ENCODE measurements around the gene RC3H1.
"Not testable (repeated sequence)": the region's sequence is repeated elsewhere in the genome, so short reads cannot be mapped to it uniquely, and the experiment has no call there.

Gene RC3H1

GRCh38 chr1:174000371-174000770 lies 21.8 kb downstream of the RC3H1 start:
- H3K36me3 ChIP-seq (ENCODE audit: control insufficient read depth, insufficient read depth, low read length), result no peaks in the 10 kb centered on the region
- H3K27me3 ChIP-seq (ENCODE audit: control insufficient read depth, insufficient read depth, low read length), result no peaks in the 10 kb centered on the region
- no peak overlapping the region for H3K4me3 ChIP-seq (ENCODE audit: low read depth, low read length)
- H3K4me1 ChIP-seq (ENCODE audit: control insufficient read depth, insufficient read depth, low read length), result peaks cover 8% of the 10 kb centered on the region; the same call in 1 of the 2 replicates
- no peak overlapping the region for H3K27ac ChIP-seq (ENCODE audit: low read depth, low read length)
- no peak overlapping the region for H3K9ac ChIP-seq (ENCODE audit: low read length)
- no peaks in the 10 kb centered on the region for H3K9me3 ChIP-seq (ENCODE audit: control insufficient read depth, insufficient read depth, low read depth, low read length)

- H3K27ac ChIP-seq (ENCODE audit: low read depth, low read length), result no peak overlapping the region
Observed at GRCh38 chr1:173997791-173998190, 24.4 kb downstream of the RC3H1 start.

GRCh38 chr1:173996995-173997394 lies 25.2 kb downstream of the RC3H1 start:
- Histone ChIP-seq H3K36me3 (ENCODE audit: control insufficient read depth, insufficient read depth, low read length) (peaks cover 11% of the 10 kb centered on the region), H3K27me3 (ENCODE audit: control insufficient read depth, insufficient read depth, low read length) (no peaks in the 10 kb centered on the region), H3K9me3 (ENCODE audit: control insufficient read depth, insufficient read depth, low read depth, low read length) (no peaks in the 10 kb centered on the region), H3K27ac (ENCODE audit: low read depth, low read length) (no peak overlapping the region), H3K4me3 (ENCODE audit: low read depth, low read length) (no peak overlapping the region), H3K9ac (ENCODE audit: low read length) (no peak overlapping the region), H3K4me1 (ENCODE audit: control insufficient read depth, insufficient read depth, low read length) (peaks cover 8% of the 10 kb centered on the region; the same call in 1 of the 2 replicates)

More at GRCh38 chr1:173997791-173998190, 24.4 kb downstream of the RC3H1 start:
- Histone ChIP-seq H3K4me3 (ENCODE audit: low read depth, low read length) (no peak overlapping the region), H3K9me3 (ENCODE audit: control insufficient read depth, insufficient read depth, low read depth, low read length) (no peaks in the 10 kb centered on the region), H3K4me1 (ENCODE audit: control insufficient read depth, insufficient read depth, low read length) (peaks cover 8% of the 10 kb centered on the region; the same call in 1 of the 2 replicates), H3K36me3 (ENCODE audit: control insufficient read depth, insufficient read depth, low read length) (peaks cover 3% of the 10 kb centered on the region), H3K9ac (ENCODE audit: low read length) (no peak overlapping the region), H3K27me3 (ENCODE audit: control insufficient read depth, insufficient read depth, low read length) (no peaks in the 10 kb centered on the region)

DNA sequence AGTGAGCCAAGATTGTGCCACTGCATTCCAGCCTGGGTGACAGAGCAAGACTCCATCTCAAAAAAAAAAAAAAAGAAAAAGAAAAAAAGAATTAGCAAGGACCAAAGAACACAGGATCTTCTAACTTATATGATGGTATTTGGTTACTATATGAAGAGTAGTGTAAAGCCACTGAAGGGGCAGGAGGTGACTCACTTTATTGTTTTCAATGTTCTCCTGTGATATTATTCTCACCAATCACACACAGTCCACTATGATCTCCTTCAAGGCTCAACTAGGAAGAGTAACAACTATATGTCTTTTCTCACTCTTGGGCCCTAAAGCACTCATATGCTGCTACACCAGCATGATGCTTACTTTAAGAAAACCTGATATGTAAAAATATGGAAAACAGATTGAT lies 26.7 kb downstream of the RC3H1 start:
- H3K9ac ChIP-seq (ENCODE audit: low read length), result no peak overlapping the region
- H3K27me3 ChIP-seq (ENCODE audit: control insufficient read depth, insufficient read depth, low read length), result no peaks in the 10 kb centered on the region
- H3K9me3 ChIP-seq (ENCODE audit: control insufficient read depth, insufficient read depth, low read depth, low read length), result no peaks in the 10 kb centered on the region
- H3K36me3 ChIP-seq (ENCODE audit: control insufficient read depth, insufficient read depth, low read length), result peaks cover 25% of the 10 kb centered on the region
- H3K4me3 ChIP-seq (ENCODE audit: low read depth, low read length), result no peak overlapping the region
- no peak overlapping the region for H3K27ac ChIP-seq (ENCODE audit: low read depth, low read length)
- no peaks in the 10 kb centered on the region for H3K4me1 ChIP-seq (ENCODE audit: control insufficient read depth, insufficient read depth, low read length)

- not testable (repeated sequence) for H3K4me3 ChIP-seq (ENCODE audit: low read depth, low read length); H3K27ac ChIP-seq (ENCODE audit: low read depth, low read length); H3K27me3 ChIP-seq (ENCODE audit: control insufficient read depth, insufficient read depth, low read length); H3K4me1 ChIP-seq (ENCODE audit: control insufficient read depth, insufficient read depth, low read length); H3K9me3 ChIP-seq (ENCODE audit: control insufficient read depth, insufficient read depth, low read depth, low read length); H3K9ac ChIP-seq (ENCODE audit: low read length)
- H3K36me3 ChIP-seq (ENCODE audit: control insufficient read depth, insufficient read depth, low read length), result peaks cover 30% of the 10 kb centered on the region
Observed at GRCh38 chr1:173993948-173994347, 28.2 kb downstream of the RC3H1 start.

GRCh38 chr1:173988068-173988467 lies 34.1 kb downstream of the RC3H1 start:
- no peak overlapping the region for H3K9ac ChIP-seq (ENCODE audit: low read length)
- peaks cover 75% of the 10 kb centered on the region for H3K36me3 ChIP-seq (ENCODE audit: control insufficient read depth, insufficient read depth, low read length)
- H3K27me3 ChIP-seq (ENCODE audit: control insufficient read depth, insufficient read depth, low read length), result no peaks in the 10 kb centered on the region
- no peak overlapping the region for H3K27ac ChIP-seq (ENCODE audit: low read depth, low read length)
- no peak overlapping the region for H3K4me3 ChIP-seq (ENCODE audit: low read depth, low read length)
- no peaks in the 10 kb centered on the region for H3K4me1 ChIP-seq (ENCODE audit: control insufficient read depth, insufficient read depth, low read length)
- H3K9me3 ChIP-seq (ENCODE audit: control insufficient read depth, insufficient read depth, low read depth, low read length), result no peaks in the 10 kb centered on the region

GRCh38 chr1:173986951-173987350 lies 35.2 kb downstream of the RC3H1 start:
- Histone ChIP-seq H3K4me3 (ENCODE audit: low read depth, low read length) (no peak overlapping the region), H3K27ac (ENCODE audit: low read depth, low read length) (no peak overlapping the region), H3K27me3 (ENCODE audit: control insufficient read depth, insufficient read depth, low read length) (no peaks in the 10 kb centered on the region), H3K36me3 (ENCODE audit: control insufficient read depth, insufficient read depth, low read length) (peaks cover 72% of the 10 kb centered on the region), H3K9me3 (ENCODE audit: control insufficient read depth, insufficient read depth, low read depth, low read length) (no peaks in the 10 kb centered on the region), H3K9ac (ENCODE audit: low read length) (no peak overlapping the region), H3K4me1 (ENCODE audit: control insufficient read depth, insufficient read depth, low read length) (no peaks in the 10 kb centered on the region)

GRCh38 chr1:173970252-173970651 lies 51.9 kb downstream of the RC3H1 start:
- Histone ChIP-seq H3K4me3 (ENCODE audit: low read depth, low read length) (no peak overlapping the region), H3K36me3 (ENCODE audit: control insufficient read depth, insufficient read depth, low read length) (peaks cover 79% of the 10 kb centered on the region), H3K4me1 (ENCODE audit: control insufficient read depth, insufficient read depth, low read length) (no peaks in the 10 kb centered on the region), H3K9ac (ENCODE audit: low read length) (no peak overlapping the region), H3K27ac (ENCODE audit: low read depth, low read length) (no peak overlapping the region), H3K27me3 (ENCODE audit: control insufficient read depth, insufficient read depth, low read length) (no peaks in the 10 kb centered on the region), H3K9me3 (ENCODE audit: control insufficient read depth, insufficient read depth, low read depth, low read length) (no peaks in the 10 kb centered on the region)

GRCh38 chr1:173965896-173966295 lies 56.3 kb downstream of the RC3H1 start:
- not testable (repeated sequence) for H3K4me1 ChIP-seq (ENCODE audit: control insufficient read depth, insufficient read depth, low read length); H3K27me3 ChIP-seq (ENCODE audit: control insufficient read depth, insufficient read depth, low read length); H3K9me3 ChIP-seq (ENCODE audit: control insufficient read depth, insufficient read depth, low read depth, low read length); H3K27ac ChIP-seq (ENCODE audit: low read depth, low read length); H3K4me3 ChIP-seq (ENCODE audit: low read depth, low read length); H3K9ac ChIP-seq (ENCODE audit: low read length)
- H3K36me3 ChIP-seq (ENCODE audit: control insufficient read depth, insufficient read depth, low read length), result peaks cover 86% of the 10 kb centered on the region

GRCh38 chr1:173963477-173963876 lies 58.7 kb downstream of the RC3H1 start:
- Histone ChIP-seq H3K27ac (ENCODE audit: low read depth, low read length) (no peak overlapping the region), H3K4me1 (ENCODE audit: control insufficient read depth, insufficient read depth, low read length) (no peaks in the 10 kb centered on the region), H3K9ac (ENCODE audit: low read length) (no peak overlapping the region), H3K36me3 (ENCODE audit: control insufficient read depth, insufficient read depth, low read length) (peaks cover 88% of the 10 kb centered on the region), H3K4me3 (ENCODE audit: low read depth, low read length) (no peak overlapping the region), H3K27me3 (ENCODE audit: control insufficient read depth, insufficient read depth, low read length) (no peaks in the 10 kb centered on the region), H3K9me3 (ENCODE audit: control insufficient read depth, insufficient read depth, low read depth, low read length) (no peaks in the 10 kb centered on the region)

GRCh38 chr1:173960625-173961024 lies 61.5 kb downstream of the RC3H1 start:
- H3K4me1 ChIP-seq (ENCODE audit: control insufficient read depth, insufficient read depth, low read length), result no peaks in the 10 kb centered on the region
- no peaks in the 10 kb centered on the region for H3K27me3 ChIP-seq (ENCODE audit: control insufficient read depth, insufficient read depth, low read length)
- no peak overlapping the region for H3K9ac ChIP-seq (ENCODE audit: low read length)
- H3K9me3 ChIP-seq (ENCODE audit: control insufficient read depth, insufficient read depth, low read depth, low read length), result no peaks in the 10 kb centered on the region
- peaks cover 77% of the 10 kb centered on the region for H3K36me3 ChIP-seq (ENCODE audit: control insufficient read depth, insufficient read depth, low read length)
- no peak overlapping the region for H3K4me3 ChIP-seq (ENCODE audit: low read depth, low read length)
- no peak overlapping the region for H3K27ac ChIP-seq (ENCODE audit: low read depth, low read length)

- H3K27me3 ChIP-seq (ENCODE audit: control insufficient read depth, insufficient read depth, low read length), result no peaks in the 10 kb centered on the region
- no peaks in the 10 kb centered on the region for H3K9me3 ChIP-seq (ENCODE audit: control insufficient read depth, insufficient read depth, low read depth, low read length)
- H3K27ac ChIP-seq (ENCODE audit: low read depth, low read length), result no peak overlapping the region
- peaks cover 50% of the 10 kb centered on the region for H3K36me3 ChIP-seq (ENCODE audit: control insufficient read depth, insufficient read depth, low read length)
- H3K9ac ChIP-seq (ENCODE audit: low read length), result no peak overlapping the region
- H3K4me3 ChIP-seq (ENCODE audit: low read depth, low read length), result no peak overlapping the region
- H3K4me1 ChIP-seq (ENCODE audit: control insufficient read depth, insufficient read depth, low read length), result no peaks in the 10 kb centered on the region
Observed at GRCh38 chr1:173954179-173954578, 68.0 kb downstream of the RC3H1 start.

All from HUES6 (cell line).